ENCODE results near the gene PRKAG2.

The PRKAG2 gene

DNA sequence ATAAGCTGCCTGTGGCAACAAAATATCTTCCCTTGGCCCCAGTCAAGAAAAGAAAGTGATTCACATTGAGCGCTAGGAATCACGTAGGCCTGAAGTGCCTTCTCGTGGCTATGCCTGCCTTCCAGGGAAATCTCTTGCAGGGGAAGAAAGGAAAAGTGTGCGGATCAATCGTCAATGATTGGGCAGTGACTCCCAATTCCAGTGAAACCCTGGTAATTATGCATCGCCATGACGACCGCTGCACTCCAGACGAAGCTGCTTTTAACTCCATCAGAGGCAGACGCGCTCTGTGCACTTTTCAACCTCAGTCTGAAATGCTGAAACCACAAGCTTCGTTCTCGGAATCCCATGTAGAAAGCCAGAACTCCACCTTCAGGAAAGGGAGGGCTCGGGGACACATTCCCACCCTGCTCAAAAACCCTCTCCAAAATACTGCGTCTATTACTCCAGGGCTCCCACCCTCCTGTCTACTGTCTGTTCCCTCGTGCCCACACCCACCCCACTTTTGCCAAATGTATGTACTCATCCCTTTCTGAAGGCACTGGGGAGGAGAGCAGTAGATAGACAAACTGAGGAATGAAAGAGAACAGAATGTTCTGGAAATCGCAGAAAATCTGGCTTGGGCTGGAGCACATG, 24.2 kb upstream of the PRKAG2 start:
- H3K27ac ChIP-seq, result no peak overlapping the region
- CTCF ChIA-PET, result no interaction called here
- TF ChIP-seq, protein P1, sequence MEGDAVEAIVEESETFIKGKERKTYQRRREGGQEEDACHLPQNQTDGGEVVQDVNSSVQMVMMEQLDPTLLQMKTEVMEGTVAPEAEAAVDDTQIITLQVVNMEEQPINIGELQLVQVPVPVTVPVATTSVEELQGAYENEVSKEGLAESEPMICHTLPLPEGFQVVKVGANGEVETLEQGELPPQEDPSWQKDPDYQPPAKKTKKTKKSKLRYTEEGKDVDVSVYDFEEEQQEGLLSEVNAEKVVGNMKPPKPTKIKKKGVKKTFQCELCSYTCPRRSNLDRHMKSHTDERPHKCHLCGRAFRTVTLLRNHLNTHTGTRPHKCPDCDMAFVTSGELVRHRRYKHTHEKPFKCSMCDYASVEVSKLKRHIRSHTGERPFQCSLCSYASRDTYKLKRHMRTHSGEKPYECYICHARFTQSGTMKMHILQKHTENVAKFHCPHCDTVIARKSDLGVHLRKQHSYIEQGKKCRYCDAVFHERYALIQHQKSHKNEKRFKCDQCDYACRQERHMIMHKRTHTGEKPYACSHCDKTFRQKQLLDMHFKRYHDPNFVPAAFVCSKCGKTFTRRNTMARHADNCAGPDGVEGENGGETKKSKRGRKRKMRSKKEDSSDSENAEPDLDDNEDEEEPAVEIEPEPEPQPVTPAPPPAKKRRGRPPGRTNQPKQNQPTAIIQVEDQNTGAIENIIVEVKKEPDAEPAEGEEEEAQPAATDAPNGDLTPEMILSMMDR (conservative IDR thresholded peaks at IDR 0.05; ENCODE audit: low read depth), result no peak
- POLR2A ChIA-PET (ENCODE audit: low non-redundant PET), result no interaction called here
- DNase-seq (ENCODE audit: low spot score), result no peak

DNA sequence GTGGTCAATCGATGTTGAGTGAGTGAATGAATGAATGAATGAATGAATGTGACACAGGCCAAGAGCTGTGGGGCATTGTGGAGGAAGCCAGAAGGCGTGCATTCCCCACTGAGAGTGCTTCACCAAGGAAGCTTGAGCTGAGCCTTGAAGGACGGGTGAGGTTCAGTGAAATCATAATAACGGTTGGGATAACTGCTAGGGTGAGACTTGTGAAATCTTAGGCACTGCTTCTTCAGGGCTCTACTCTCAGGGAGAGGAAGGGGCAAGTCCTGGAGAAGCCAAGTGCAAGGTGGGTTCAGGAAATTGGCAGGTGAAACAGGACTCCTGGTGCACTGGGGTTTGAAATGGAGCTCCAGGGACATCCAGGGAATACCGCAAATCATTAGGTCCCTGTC, 23.7 kb upstream of the PRKAG2 start:
- CTCF ChIA-PET, result no interaction called here
- no peak overlapping the region for H3K27ac ChIP-seq
- POLR2A ChIA-PET (ENCODE audit: low non-redundant PET), result no interaction called here
- TF ChIP-seq, protein P1 (conservative IDR thresholded peaks at IDR 0.05; ENCODE audit: low read depth), result no peak
- no peak for DNase-seq (ENCODE audit: low spot score)

DNA sequence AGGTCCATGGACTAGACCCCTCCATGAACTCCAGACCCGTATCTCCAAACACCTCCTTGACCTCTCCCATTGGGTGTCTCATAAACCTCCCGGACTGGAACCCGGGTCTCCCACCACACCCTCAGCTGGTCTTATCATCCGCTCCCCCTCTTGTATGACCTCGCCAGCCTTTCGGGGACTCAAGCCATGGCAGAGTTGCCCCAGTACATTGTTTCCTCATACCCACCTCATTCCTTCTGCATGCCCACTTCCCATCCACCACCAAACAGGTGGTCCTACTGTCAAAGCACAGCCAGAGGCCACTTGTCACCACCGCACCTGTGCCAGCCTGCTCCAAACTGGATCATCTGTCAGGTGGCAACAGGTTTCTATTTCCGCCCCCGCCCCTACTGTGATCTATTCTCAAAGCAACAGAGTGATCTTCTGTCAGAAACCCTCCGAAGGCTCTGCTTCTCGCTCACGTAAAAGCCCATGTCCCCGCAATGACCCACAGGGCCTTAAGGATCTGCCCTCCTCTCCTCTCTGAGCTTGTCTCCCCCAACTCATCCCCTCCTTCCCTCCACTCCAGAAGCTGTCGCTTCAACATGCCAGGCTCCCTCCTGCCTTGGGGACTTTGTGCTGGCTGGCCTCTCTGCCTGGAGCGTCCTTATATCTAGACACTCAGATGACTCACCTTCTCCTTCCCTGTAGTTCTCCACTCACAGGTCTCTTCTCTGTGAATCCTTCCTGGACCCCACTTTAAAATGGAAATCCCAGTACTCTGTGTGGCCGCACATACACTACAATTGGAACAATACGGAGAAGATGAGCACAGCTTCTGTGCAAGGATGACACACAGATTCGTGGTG, 22.8 kb upstream of the PRKAG2 start:
- ChIA-PET POLR2A (ENCODE audit: low non-redundant PET) (no interaction called here), CTCF (no interaction called here)
- TF ChIP-seq, protein P1 (conservative IDR thresholded peaks at IDR 0.05; ENCODE audit: low read depth), result no peak
- no peak overlapping the region for H3K27ac ChIP-seq
- no peak for DNase-seq (ENCODE audit: low spot score)

DNA sequence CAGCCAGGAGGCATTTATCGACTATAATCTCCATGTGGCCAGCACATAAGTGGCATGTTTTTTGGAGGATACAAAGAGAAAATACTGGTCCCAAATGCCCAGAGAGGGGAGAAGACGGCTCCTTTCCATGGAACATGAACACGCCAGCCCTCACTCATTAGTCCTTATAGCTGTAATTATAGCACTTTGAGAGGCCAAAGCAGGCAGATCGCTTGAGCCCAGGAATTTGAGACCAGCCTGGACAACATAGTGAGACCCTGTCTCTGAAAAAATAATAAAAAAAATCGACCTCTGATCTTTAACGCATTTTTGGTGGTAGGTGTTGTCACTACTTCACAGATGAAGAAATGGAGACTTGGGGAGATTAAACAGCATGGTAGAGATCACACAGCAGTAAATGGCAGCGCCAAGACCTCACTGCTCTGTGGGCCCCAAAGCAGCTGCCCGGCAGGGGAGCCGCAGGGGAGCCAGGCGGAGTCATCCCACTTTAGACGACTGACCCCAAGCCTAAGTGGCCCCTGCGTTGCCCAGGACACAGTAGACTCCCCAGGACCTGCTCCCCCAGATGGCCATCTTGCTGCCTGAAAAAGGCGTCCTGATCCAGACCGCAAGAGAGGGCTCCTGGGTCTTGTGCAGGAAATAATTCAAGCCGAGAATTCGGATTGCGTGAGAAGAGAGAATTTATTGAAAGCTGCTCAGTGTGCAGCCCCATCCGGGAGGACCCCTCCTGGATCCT, 21.2 kb upstream of the PRKAG2 start:
- no peak overlapping the region for H3K27ac ChIP-seq
- TF ChIP-seq, protein P1 (conservative IDR thresholded peaks at IDR 0.05; ENCODE audit: low read depth), result no peak
- CTCF ChIA-PET, result interaction anchor here (0.7 kb wide), 1 partner anchor 116 kb away, joined by 3 read pairs; no protein-coding TSS in a partner anchor
- POLR2A ChIA-PET (ENCODE audit: low non-redundant PET), result no interaction called here
- DNase-seq (ENCODE audit: low spot score), result no peak

DNA sequence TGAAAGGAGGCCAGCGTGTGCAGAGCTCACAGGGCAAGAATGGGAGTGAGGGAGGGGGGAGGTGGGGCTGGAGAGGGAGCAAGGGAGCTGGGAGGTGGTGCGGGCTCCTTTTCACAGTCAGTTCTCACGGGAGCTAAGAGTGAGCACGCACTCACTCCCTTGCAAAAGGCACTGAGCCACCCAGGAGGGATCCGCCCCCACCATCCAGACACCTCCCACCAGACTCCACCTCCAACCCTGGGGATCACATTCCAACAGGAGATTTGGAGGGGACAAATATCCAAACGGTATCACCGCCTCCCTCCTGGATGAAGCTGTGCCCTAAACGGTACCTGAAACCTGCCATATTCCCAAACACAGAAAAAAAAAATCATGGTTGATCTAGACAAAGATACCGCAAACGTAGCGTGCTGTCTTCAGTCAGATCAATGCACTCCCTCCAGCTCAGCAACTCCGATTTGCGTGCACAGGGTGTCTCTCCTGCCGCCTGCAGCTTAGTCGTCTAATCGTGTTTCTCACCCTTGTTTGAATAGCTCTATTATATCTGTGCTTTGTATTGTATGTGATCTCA, 20.3 kb upstream of the PRKAG2 start:
- CTCF ChIA-PET, result interaction anchor here (0.7 kb wide), 1 partner anchor 115 kb away, joined by 3 read pairs; no protein-coding TSS in a partner anchor
- POLR2A ChIA-PET (ENCODE audit: low non-redundant PET), result no interaction called here
- TF ChIP-seq, protein P1 (conservative IDR thresholded peaks at IDR 0.05; ENCODE audit: low read depth), result no peak
- no peak for DNase-seq (ENCODE audit: low spot score)
- H3K27ac ChIP-seq, result no peak overlapping the region

DNA sequence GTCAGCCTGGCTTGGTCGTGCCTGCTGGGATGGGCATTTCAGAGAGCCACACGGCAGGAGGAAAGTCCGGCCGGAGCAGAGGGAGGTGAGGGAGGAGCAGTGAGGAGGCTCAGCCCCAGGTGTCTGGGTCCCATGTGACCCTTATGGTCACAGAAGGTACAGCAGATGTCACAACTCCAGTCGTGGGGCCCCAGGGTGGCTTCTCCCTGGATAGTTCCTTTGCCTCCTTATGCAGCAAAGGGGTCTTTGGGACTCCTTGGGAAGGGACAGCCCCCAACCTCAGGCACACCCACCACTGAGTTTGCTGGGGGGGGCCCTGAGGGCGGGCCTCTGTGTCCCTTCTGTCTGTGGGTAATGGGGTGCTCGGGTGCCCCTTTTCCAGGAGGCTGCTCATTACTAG, 19.6 kb upstream of the PRKAG2 start:
- TF ChIP-seq, protein P1 (conservative IDR thresholded peaks at IDR 0.05; ENCODE audit: low read depth), result no peak
- ChIA-PET POLR2A (ENCODE audit: low non-redundant PET) (no interaction called here), CTCF (no interaction called here)
- no peak overlapping the region for H3K27ac ChIP-seq
- DNase-seq (ENCODE audit: low spot score), result no peak

All from RWPE1 (cell line).